GDM1 (cell line): ENCODE measurements around the gene IL15.
"Not testable (repeated sequence)": the region's sequence is repeated elsewhere in the genome, so short reads cannot be mapped to it uniquely, and the experiment has no call there.

Experiments
- DNase-seq: peaks from one replicate; lab custom pipeline; 2025; lab: John Stamatoyannopoulos, UW

Gene IL15

DNA sequence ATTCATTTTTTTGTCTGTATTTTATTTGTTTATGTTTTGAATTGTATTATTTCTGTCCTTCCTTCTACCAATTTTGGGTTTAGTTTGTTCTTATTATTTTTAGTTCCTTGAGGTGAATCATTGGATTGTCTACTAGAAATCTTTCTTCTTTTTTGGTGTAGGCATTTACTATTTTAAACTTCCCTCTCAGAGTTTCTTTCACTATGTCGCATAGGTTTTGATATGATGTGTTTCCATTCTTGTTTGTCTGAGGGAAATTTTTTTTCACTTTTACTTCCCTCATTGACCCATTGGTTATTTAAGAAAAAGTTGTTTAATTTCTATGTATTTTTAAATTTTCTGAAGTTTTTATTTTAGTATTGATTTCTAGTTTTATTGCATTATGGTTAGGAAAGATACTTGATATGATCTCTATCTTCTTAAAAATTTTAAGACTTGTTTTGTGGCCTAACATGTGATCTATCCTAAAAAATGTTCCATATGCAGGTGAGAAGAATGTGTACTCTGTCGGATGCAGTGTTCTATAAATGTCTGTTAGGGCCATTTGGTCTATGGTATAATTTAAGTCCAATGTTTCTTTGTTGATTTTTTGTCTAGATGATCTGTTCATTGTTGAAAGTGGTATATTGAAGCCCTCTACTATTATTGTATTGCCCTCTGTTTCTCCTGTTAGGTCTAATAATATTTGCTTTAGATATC, 68.8 kb downstream of the IL15 start:
- no peak for DNase-seq

DNA sequence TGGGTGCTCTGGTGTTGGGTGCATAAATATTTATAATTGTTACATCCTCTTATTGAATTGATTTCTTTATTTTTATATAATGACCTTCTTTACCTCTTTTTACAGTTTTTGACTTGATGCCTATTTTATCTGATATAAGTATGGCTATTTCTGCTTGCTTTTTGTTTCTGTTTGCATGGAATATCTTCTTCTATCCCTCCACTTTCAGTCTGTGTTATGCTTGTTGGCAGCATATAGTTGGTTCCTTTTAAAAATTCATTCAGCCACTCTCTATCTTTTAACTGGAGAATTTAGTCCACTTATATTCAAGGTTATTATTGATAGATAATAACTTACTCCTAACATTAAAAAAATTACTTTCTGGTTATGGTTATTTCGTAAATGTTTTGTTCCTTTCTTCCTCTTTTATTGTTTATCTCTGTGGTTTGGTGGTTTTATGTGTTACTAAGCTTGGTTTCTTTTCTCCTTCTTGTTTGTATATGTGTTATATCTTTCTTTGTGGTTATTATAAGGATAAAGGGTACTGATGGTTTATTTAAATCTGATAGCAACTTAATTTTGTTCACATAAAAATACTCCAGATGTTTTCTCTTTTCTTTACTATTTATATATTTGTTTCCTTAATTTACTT, 69.5 kb downstream of the IL15 start:
- no peak for DNase-seq

DNA sequence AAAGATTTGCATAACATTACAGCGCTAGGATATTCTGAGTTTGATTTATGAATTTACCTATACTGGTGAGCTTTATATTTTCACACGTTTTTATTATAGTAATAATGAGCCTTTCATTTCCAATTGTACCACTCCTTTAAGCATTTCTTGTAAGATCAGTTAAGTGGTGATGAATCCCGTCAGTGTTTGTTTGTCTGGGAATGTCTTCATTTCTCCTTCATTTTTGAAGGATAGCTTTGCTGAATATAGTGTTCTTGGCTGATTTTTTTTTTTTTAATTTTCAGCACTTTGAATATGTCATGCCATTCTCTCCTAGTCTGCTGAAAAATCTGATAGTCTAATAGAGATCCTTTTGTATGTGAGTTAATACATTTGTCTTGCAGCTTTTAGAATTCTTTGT, 70.1 kb downstream of the IL15 start:
- DNase-seq: no peak

DNA sequence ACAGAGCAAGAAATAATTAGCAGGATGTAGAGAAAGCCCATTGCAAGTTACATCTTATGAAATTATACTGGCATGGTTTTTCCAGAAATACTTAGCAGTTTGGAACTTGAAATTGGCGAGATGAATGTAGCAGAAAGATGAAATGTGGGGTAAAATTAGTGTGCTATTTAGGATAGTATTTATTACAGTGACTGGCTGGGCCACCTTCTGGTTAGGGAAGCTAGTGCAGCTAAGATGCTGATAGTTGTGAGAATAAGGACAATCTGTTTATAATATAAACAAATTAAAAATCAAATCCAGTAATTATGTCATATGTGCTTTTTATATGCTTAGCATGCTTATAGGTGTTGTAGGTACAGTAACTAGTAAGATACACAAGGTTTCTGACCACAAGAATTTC, 74.8 kb downstream of the IL15 start:
- DNase-seq: no peak

DNA sequence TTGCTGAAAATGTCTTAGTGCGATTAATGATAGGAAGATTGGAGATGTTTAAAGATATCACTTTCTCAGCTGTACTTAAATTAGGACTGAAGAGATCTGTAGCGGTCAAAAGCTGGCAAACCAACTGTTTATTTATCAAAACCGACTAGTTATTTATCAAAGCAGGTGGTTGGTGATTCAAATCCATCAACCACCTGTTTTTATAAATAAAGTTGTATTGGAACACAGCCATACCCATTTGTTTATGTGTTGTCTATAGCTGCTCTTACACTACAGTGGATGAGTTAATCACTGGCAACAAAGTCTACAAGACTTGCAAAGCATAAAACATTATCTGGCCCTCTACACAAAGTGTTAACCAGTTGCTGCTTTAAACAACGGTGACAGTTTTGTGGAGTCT, 76.8 kb downstream of the IL15 start:
- no peak for DNase-seq

DNA sequence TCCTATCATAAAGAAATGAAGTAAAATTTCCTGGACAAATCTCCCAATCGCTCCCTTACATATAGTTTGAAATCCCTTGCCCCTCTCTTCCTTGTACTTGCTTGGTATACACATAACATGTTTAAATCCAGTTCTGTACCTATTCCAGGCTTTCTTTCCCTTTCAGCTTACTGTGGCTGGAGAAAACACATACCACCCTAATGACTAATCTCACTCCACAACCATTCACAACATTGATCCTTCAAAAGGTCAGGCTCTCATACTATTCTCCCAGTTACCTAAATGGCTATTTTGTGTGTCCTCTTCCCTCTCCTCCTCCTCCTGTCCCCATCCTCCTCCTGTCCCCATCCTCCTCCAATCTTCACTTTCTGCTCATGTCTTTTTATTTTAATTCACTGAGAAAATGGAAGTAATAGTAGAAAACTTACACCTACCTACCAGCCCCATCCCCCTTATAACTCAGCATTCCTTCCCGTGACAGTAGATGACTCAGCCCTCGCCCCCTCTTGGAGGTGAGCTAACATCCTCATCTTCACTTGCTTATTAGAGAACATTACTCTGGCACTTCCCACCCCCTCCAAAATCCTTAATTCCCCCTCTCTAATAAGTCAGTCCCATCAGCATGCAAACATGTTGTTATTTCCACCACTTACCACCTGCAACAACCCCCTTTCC, 77.5 kb downstream of the IL15 start:
- no peak for DNase-seq

DNA sequence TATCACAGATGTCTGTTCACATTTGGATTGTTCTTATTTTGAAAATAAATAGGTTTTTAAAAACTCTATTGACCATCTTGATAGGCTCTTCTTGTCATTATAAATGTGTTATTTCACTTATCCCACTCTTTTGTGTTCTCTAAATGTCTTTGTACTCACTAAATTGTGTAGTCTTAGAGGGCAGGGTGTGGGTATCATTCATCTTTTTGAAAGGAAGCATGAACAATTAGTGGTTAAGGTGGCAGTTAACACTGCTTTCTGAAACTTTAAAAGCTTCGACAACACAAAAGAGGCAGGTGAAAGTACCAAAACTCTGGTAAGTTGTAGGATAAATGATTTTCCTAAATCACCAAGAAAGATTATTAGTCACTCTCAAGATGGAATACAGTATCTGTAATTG, 83.2 kb downstream of the IL15 start:
- DNase-seq: no peak

DNA sequence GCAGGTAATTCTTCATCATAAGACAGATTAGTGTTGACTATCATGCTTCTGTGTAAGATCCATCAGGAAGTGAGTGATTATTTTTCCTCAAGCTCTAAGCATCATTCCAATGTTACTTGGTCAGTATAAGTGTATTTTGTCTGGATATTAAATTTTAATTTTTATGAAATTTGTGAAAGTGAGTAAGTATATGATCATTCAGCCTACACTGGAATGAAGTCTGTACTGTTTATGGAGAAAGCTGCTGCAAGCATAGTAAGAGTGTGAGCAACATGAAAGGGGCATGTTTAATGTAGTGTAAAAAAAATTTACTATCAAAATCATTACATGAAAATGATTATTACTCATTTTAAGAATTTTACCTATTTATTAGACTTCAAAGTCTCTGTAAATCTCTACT, 84.8 kb downstream of the IL15 start:
- DNase-seq: no peak

DNA sequence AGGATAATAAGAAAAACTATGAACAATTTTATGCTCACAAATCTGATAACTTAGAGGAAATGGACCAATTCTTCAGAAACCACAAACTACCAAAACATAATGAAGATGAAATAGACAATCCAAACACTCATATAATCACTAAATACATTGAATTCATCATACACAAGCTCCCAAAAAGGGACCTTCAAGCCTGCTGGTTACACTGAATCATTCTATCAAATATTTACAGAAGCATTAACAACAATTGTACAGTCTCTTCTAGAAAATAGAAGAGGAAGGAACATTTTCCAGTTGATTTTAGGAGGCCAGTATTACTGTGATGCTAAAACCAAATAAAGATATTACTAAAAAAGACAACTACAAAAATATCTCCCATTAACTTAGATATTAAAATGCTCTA, 88.3 kb downstream of the IL15 start:
- no peak for DNase-seq

DNA sequence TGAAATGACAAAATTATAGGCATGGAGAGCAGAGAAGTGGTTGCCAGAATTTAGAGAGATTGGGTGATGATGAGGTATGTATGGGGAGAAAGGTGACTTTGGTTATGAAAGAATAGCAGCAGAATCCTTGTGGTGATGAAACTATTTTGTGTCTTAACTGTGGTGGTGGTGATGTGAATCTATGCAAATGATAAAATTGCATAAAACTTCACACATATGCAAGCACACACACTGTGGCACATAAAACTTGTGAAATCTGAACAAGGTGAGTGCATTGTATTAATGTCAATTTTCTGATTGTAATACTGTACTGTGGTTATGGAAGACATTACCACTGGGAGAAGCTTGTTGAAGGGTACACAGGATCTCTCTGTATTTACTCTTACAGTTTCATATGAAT, 91.0 kb downstream of the IL15 start:
- no peak for DNase-seq

DNA sequence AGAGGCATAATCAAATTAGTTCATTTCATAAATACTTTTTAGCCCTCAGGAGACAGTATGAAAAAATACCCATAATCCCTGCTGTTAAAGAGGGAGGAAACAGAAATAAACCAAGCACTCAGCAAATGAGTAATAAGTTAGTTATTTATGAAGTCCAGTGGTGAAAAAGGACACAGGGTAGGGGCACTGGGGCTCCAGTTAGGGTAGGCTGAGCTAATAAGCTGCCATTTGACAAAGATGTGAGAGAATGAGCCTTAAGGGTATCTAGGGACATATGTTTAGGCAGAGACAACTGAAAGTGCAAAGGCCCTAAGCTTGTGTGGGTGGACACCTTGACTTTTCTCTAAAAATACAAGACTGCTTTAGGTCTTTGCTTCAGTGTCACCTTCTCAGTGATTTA, 94.4 kb downstream of the IL15 start:
- DNase-seq: no peak

DNA sequence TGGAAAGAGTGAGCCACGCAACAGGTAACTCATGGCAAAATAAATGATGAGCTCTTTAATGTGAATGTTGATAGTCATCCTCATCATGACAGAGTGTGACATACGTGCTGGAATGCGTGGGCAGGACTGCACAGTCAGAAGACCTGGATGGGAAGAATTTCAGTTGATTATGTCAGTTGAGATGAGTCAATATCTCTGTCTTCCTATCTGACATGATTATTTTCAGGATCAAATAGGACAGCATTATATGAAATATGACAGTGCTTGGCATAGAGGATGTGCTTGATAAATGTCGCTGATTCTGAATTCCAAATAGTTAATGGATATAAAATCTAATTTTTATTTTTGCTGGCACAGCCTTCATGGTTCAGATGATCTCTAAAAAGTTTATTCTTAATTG, 95.1 kb downstream of the IL15 start:
- no peak for DNase-seq

DNA sequence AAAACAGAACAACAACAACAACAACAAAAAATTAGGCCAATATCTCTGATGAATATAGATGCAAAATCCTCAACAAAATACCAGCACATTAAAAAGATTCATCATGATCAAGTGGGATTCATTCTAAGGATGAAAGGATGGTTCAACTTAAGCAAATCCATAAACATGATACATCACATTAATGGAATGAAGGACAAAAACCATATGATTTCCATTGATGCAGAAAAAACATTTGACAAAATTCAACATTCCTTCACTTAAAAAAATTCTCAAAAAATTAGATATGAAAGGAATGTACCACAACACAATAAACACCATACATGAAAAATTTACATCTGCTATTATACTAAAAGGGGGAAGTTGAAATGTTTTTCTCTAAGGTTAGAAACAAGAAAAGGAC, 103.3 kb downstream of the IL15 start:
- no peak for DNase-seq

DNA sequence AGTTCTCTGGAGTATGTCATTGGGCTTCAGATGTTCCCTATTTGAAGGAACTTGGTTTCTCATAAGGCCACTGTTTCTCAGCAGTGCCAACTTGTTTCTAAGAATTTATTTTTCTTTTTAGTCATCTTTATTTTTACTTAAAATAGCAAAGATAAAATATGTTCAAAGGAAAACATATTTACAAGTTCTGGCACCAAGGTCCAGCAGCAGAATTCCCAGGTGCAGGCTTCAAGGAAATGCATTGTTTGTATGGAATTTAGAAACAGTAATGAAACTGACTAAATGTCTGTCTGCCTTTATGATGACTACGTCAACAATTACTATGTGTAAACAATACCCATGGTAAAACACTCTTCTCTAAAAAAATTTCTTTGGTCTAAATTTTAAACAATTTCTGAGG, 109.6 kb downstream of the IL15 start:
- no peak for DNase-seq

DNA sequence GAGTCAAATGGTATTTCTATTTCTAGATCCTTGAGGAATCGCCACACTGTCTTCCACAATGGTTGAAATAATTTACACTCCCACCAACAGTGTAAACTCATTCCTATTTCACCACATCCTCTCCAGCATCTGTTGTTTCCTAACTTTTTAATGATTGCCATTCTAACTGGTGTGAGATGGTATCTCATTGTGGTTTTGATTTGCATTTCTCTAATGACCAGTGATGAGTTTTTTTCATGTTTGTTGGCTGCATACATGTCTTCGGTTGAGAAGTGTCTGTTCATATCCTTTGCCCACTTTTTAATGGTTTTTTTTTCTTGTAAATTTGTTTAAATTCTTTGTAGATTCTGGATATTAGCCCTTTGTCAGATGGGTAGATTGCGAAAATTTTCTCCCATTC, 115.4 kb downstream of the IL15 start:
- not testable (repeated sequence) for DNase-seq

DNA sequence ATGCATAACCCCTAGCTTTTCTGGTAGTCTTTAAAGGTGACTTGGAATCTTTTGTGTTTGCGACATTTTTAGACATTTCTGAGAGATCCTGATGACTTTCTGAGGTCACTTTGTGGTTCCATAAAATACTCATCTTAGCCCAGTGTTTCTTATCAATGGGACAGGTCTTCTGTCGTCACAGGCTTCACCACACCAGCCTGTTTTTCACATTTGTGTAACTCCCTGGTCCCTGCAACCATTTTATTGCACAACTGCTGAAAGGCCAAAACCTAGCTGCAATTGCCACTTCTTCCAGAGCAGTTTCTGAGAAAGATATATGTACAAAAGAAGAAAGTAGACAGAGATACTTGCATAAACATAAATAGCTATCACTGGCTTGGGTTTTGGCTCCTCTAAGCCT, 120.9 kb downstream of the IL15 start:
- no peak for DNase-seq

DNA sequence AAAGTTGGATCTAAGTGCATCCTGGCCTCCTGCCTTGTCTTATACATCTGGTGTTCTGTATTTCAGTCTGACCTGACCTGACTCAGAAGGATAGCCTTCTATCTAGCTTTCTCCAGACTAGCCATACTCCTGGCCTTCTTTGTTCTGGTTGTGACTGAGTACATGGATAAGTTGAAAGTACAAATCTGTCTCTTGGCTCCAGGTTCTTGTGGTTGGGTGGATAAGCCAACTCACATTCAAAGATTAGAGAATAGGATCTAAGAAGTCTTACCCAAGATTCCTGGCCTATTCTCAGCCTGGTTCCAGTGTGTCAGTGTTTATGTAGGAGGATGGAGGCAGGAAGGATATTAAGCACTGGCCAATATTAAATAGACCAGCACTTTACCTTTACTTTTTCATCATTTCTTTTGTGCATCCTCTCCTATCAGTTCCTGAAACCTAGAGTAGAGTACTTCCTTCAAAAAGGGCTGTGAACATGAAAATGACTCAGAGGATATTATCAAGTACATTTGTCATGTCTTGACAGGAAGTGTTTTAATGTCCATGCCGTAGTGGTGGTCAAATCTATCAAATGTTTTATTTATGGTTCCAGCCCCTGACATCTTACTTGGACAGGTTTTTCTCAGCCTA, 123.5 kb downstream of the IL15 start:
- DNase-seq: no peak

DNA sequence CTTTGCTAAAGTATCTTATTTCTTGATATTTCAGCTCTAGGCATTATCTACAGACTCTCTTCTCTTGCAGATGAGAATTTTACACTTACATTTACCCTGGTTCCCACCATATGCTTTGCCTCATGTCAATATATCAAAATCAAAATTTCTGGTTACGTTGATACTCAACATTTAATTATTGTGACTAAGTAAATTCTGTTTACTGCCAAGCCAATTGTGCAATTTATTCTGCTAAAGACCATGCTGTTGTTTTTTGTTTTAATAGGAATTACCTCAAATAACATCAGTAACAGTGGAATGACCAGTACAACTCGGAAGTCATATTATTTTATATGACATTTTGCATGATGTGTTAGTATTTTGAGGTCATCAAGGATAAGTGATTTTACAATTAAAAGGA, 125.5 kb downstream of the IL15 start:
- DNase-seq: no peak

DNA sequence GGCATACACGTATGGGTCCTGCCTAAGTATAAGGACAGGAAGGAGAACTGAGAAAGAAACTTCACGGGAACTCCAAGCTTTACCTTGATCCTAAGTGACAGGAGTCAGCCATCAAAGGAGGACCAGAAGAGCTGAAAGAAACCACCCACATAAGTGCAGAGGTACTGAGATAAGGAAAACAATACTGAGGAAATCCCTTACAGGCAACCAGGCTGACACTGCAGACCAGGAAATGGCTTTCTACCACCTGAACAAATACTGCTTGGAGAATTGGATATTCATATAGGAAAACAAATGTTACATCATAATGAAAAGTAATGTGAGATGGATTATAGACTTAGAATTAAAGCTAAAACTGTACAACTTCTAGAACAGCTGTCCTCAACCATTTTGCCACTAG, 127.0 kb downstream of the IL15 start:
- DNase-seq: no peak

DNA sequence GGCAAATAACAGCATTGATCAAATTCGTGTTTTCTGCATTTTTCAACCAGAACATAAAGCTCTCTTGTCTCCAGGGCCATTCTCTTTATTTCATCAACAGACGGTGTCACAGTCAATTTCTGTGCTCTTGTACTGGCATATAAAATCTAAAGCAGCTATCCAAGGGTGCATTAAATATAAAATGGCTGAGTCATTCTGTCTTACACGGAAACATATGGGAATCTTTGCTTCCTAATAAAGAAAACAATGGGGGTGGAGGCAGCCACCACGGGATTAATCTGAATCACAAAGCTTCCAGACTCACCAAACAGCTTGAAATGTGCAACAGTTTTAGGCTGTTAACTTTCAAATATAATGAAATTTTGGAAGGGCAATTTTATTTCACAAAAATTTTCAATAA, 132.6 kb downstream of the IL15 start:
- no peak for DNase-seq

DNA sequence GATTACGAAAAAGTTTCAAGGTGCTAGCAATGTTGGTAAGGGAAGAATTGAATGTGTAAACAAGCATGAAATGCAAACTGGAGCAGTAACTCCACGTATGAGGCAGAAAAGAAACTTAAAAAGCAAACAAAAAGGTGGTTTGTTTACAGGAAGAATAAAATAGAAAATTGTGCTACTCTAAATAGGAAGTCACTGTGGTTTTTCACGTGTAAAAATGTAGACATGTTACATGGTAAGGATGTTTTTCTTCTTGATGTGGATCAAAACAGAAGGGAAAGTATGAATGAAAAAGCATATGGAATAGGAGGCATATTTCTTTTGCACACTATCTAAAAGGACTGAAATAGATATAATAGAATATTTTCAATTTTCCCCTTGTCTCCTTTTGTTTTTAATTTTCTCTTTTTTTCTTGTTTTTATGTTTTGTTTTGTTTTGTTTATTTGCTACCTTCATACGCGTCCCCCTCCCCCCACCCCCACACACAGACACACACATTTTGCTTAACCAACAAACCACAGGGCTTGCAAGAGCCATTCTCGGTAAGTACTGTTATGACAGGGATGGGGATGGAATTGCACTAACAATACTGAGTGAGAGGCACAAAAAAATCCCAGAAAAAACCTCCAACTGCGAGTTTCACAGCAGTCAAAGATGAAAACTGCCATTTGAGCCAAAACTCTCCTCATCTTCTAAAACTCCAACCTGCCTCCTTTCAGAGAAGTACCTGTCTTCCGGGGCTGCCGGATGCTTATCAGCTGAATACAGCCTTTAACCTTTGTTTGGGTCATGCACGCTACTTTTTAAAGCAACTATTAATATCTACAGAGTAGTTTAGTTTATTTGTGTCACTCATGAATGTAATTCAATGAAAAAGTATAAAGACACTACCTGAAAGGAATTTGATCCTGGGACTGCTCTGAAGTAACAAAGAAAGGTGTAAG, 135.8 kb downstream of the IL15 start:
- no peak for DNase-seq

DNA sequence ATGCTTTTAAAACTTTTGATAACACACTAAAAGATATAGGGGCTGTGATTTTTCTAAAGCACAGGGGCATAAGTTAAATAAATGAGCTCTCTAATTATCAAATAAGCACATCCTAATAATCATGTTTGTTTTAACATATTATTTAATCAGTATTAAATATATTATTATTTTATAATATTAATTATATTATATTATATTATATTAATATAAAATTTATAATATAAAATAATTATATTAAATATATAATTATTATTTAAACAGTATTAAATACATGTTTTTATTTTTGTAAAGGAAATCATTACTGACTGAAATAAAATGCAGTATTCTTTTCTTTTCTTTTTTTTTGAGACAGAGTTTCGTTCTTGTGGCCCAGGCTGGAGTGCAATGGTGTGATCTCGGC, 136.5 kb downstream of the IL15 start:
- no peak for DNase-seq
